CD4-positive, alpha-beta memory T cell (primary cell): Measurements from ENCODE around the gene MAP1S. TPM values are rescaled to one million over a fixed set of nuclear protein-coding genes. Genes with fewer than 3 reads are reported as not detected.

Experiments used
- CTCF ChIA-PET: fragments of 350-600 bp; sonication (Branson Sonifier 250); formaldehyde crosslinking; loops from one replicate; lab custom pipeline; 2021; ENCODE audit warnings: inconsistent platforms; ENCODE audit not compliant: partially characterized antibody; lab: Charles Lee
- POLR2A ChIA-PET: fragments of 350-600 bp; sonication (Branson Sonifier 250); formaldehyde crosslinking; loops from one replicate; lab custom pipeline; 2021; ENCODE audit not compliant: partially characterized antibody; lab: Charles Lee
- DNase-seq, 5 donors: peaks; one replicate each; pipeline versions ENCODE4 v3.0.0 to v3.0.0-alpha.2; 2020 to 2022; ENCODE audit warnings: mixed read lengths in 1 of 5
- H3K27ac ChIP-seq: one replicate; pipeline ENCODE4 v1.7.0; 2013; ENCODE audit warnings: low read depth, low read length
- H3K27me3 ChIP-seq: 2 replicates; pipeline ENCODE4 v1.7.0; 2013; ENCODE audit warnings: mild to moderate bottlenecking, low read length, moderate library complexity; ENCODE audit not compliant: insufficient read depth
- H3K36me3 ChIP-seq: 2 replicates; pipeline ENCODE4 v1.7.0; 2013; ENCODE audit warnings: mild to moderate bottlenecking, low read length, moderate library complexity; ENCODE audit not compliant: insufficient read depth
- H3K4me1 ChIP-seq: 2 replicates; pipeline ENCODE4 v1.7.0; 2013; ENCODE audit warnings: mild to moderate bottlenecking, low read length, moderate library complexity; ENCODE audit not compliant: insufficient read depth
- H3K4me3 ChIP-seq, 2 donors: one replicate each; pipeline ENCODE4 v1.7.0; 2013; ENCODE audit warnings: low read length in 2 of 2, mild to moderate bottlenecking in 1 of 2
- H3K9me3 ChIP-seq, 2 donors: one replicate each; pipeline ENCODE4 v1.7.0; 2013; ENCODE audit warnings: low read length in 2 of 2, control low read depth in 1 of 2; ENCODE audit not compliant: control insufficient read depth in 1 of 2
- H3K27ac Mint-ChIP-seq, 7 donors: one replicate each; pipeline ENCODE4 v1.8.0; 2020 to 2021; ENCODE audit warnings: mixed read lengths in 7 of 7, mild to moderate bottlenecking in 6 of 7, inconsistent platforms in 3 of 7, moderate library complexity in 3 of 7
- H3K27me3 Mint-ChIP-seq, 2 donors: one replicate each; pipeline ENCODE4 v1.8.0; 2020 to 2021; ENCODE audit warnings: mixed read lengths in 2 of 2
- H3K36me3 Mint-ChIP-seq, 2 donors: one replicate each; pipeline ENCODE4 v1.8.0; 2020 to 2021; ENCODE audit warnings: mixed read lengths in 2 of 2, inconsistent platforms in 1 of 2, mild to moderate bottlenecking in 1 of 2
- H3K4me1 Mint-ChIP-seq, 4 donors: one replicate each; pipeline ENCODE4 v1.8.0; 2020 to 2021; ENCODE audit warnings: mixed read lengths in 4 of 4, mild to moderate bottlenecking in 1 of 4
- H3K4me3 Mint-ChIP-seq, 8 donors: one replicate each; pipeline ENCODE4 v1.8.0; 2020 to 2021; ENCODE audit warnings: mixed read lengths in 8 of 8, mild to moderate bottlenecking in 7 of 8, moderate library complexity in 6 of 8, inconsistent platforms in 3 of 8
- H3K9me3 Mint-ChIP-seq, 8 donors: one replicate each; pipeline ENCODE4 v1.8.0; 2020 to 2021; ENCODE audit warnings: mixed read lengths in 8 of 8, mild to moderate bottlenecking in 5 of 8, inconsistent platforms in 3 of 8, moderate library complexity in 1 of 8
- intact Hi-C: fragments of 100-400 bp; cut with micrococcal nuclease; formaldehyde crosslinking; loops from one replicate; pipeline ENCODE4 v1.15.1; 2023
- polyA plus RNA-seq, 2 donors: library from polyadenylated mRNA; unstranded; fragments of 300-500 nt; fragmentation: Illumina TruSeq; gene quantifications; one replicate each; pipeline ENCODE4 v1.2.3, GENCODE V29; 2021
- total RNA-seq, 2 experiments: library from RNA; stranded (reverse); gene quantifications; one replicate each; pipeline ENCODE4 v1.2.3, GENCODE V29; 2021

The MAP1S gene
- total and polyA plus RNA-seq, 4 experiments from 2014 or later: 8.2 to 64.9 (median 54.0) TPM

DNA sequence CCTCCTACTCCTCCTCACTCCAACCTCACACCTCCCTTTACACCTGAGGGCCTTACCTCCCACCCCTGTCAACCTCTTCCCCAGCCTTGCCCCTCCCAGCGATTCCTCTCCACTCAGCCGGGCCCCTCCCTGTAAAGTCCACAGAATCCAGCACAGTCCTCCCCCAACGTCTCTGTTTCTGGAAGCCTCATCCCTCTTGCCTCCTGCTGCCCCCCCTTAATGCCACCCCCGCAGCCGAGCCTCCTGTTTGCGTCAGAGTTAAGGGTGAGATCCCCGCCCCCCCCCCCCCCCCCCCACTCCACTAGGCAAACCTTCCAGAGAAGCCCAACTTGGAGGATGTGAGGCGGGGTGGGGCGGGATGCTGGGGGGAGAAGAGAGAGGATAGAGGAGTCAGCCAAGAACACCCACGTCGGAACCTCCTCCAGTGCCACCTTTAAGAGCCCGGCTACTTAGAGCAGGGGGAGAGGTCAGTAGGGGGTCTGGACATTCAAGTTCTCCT is 33.2 kb upstream of the MAP1S start:
- no peak overlapping the region for H3K27ac ChIP-seq
- peaks cover 16% of the 10 kb centered on the region for H3K27me3 ChIP-seq
- H3K36me3 ChIP-seq: no peaks in the 10 kb centered on the region
- peaks cover 46 to 61% of the 10 kb centered on the region in 2 donors for H3K27me3 Mint-ChIP-seq
- H3K4me1 Mint-ChIP-seq: peaks cover 7 to 26% (median 15%) of the 10 kb centered on the region in 4 donors
- no peak overlapping the region for H3K4me3 ChIP-seq
- intact Hi-C loops: no loop called here
- ChIA-PET CTCF (no interaction called here), POLR2A (no interaction called here)
- H3K4me3 Mint-ChIP-seq: peak overlapping the region in 1 of 8 donors; percentile 64
- peaks cover 0 to 4% of the 10 kb centered on the region in 2 donors for H3K36me3 Mint-ChIP-seq
- H3K9me3 ChIP-seq: no peaks in the 10 kb centered on the region
- H3K27ac Mint-ChIP-seq: no peak overlapping the region
- no peak for DNase-seq
- peaks cover 17% of the 10 kb centered on the region for H3K4me1 ChIP-seq
- H3K9me3 Mint-ChIP-seq: peaks cover 0 to 9% (median 1%) of the 10 kb centered on the region in 8 donors

DNA sequence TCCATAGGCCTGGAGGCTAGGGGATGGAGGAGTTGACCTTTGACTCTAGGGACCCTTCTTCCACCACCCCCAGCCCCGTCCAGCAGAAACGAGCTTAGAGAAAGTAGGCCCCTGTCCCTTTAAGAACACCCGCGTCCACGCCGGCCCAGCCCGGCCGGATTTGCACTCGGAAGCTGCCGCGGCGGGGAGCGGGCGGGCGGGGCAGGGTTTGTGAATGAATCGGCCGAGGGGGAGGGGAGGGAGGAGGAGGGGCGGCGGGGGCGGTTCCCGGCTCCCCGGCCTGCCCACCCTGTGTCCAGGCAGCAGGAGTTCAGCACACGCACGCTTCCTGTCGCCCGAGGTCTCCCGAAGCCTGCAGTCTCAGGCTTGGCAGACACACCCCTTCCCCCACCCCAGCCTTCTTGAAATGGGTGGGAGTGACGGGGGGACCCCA is 32.7 kb upstream of the MAP1S start:
- H3K9me3 ChIP-seq: no peaks in the 10 kb centered on the region
- H3K36me3 ChIP-seq: no peaks in the 10 kb centered on the region
- H3K27ac Mint-ChIP-seq: no peak overlapping the region
- peaks cover 0 to 4% of the 10 kb centered on the region in 2 donors for H3K36me3 Mint-ChIP-seq
- DNase-seq: no peak
- peaks cover 0 to 6% (median 1%) of the 10 kb centered on the region in 8 donors for H3K9me3 Mint-ChIP-seq
- CTCF ChIA-PET: no interaction called here
- H3K27me3 Mint-ChIP-seq: peaks cover 42 to 56% of the 10 kb centered on the region in 2 donors
- no peak overlapping the region for H3K27ac ChIP-seq
- no peak overlapping the region for H3K4me3 ChIP-seq
- peaks cover 7 to 22% (median 15%) of the 10 kb centered on the region in 4 donors for H3K4me1 Mint-ChIP-seq
- H3K4me3 Mint-ChIP-seq: peak overlapping the region in 1 of 8 donors; percentile 64
- intact Hi-C loops: no loop called here
- H3K27me3 ChIP-seq: peaks cover 14% of the 10 kb centered on the region
- peaks cover 17% of the 10 kb centered on the region for H3K4me1 ChIP-seq
- POLR2A ChIA-PET: no interaction called here

DNA sequence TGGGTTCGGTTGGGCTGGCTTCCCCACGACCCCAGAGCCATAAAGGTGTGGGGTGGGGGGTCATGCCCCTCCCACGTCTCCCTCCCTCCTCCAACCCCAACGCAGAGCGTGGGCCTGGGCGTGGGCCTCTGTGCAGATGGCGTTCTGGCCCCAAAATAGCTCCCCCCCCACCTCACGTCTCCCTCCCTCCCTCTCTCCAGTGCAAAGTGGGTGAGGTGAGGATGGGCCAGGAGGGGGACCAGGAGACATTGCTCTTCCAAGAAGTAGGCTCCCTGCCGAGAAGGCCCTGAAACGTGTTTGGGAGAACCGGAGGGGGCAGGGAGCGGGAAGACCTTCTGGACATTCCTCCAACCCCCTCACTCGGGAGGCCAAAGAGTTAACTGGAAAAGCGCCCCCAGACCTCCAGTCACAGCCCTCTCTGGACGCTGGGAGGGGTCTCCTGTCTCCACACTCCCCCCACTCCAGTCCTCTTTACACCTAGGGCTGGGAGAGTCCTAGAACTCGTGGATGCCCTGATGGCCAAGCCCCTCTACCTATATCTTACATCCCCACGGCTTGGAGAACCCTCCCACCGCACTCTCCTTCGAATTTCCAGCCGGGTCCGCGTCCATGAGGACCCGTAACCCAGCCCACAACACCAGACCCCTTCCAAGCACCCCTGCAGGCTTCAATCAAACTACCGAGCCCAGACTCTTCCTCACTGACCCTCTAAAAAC is 32.0 kb upstream of the MAP1S start:
- H3K27ac ChIP-seq: no peak overlapping the region
- H3K36me3 ChIP-seq: no peaks in the 10 kb centered on the region
- no peak for DNase-seq
- peaks cover 17% of the 10 kb centered on the region for H3K4me1 ChIP-seq
- Mint-ChIP-seq H3K4me1 (peaks cover 7 to 22% (median 15%) of the 10 kb centered on the region in 4 donors), H3K9me3 (peaks cover 0 to 6% (median 1%) of the 10 kb centered on the region in 8 donors), H3K27me3 (peaks cover 44 to 56% of the 10 kb centered on the region in 2 donors), H3K27ac (peak overlapping the region in 2 of 7 donors; percentile 22 to 59), H3K4me3 (peak overlapping the region in 6 of 8 donors; percentile 53 to 82 (median 68)), H3K36me3 (peaks cover 0 to 4% of the 10 kb centered on the region in 2 donors)
- intact Hi-C loops: no loop called here
- CTCF ChIA-PET: no interaction called here
- POLR2A ChIA-PET: no interaction called here
- H3K4me3 ChIP-seq: no peak overlapping the region
- H3K9me3 ChIP-seq: no peaks in the 10 kb centered on the region
- H3K27me3 ChIP-seq: peaks cover 14% of the 10 kb centered on the region

DNA sequence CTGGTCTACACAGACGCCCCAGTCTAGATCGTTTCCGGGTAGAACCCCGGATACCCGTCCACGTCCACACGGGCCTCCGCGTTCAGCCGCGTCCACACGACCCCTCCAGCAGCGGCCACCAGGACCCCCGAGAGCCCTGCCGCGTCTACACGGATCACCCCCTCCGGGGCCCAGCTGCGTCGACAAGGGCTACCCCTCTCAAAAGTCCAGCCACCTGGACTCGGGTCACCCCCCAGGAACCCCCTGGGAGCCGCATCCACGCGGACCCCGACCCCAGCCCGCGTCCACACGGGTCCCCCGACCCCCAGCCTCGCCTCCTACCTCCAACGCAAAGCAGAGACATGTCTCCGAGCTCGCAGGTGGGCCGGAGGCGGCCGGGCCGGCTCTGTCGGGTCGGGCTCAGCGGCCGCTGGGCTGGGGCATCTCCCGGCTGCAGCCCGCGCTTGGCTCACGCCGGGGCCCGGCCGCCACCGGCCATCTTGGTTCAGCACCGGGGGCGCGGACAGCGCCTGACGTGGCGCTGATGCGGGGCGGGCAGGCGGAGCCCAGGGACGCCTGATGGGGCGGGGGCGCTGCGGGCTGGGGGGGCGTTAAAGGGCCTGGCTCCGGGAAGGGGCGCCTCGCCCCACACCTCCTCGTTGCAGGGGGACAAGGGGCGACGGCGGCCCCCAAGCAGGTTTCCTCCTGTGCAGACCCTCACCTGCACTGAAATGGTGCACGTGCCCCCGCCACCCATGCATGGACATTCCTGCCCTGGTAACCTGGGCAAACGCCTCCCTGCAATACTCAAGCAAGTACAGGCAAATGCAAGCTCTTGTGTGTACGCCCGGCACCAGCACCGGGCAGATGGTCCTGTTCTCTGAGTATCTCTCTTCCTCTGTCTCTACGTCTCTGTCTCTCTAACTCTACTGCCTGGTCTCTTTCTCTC is 31.2 kb upstream of the MAP1S start, which contains the start of gene UNC13A:
Gene UNC13A (minus strand): TSS at position 498 of the 928 bp plus-strand sequence. CDS start 155 bp downstream, at position 343.
- peaks cover 0 to 4% of the 10 kb centered on the region in 2 donors for H3K36me3 Mint-ChIP-seq
- H3K27ac ChIP-seq: no peak within 1 kb of the TSS
- CTCF ChIA-PET: no interaction called here
- peak within 1 kb of the TSS in 2 of 7 donors; percentile 22 to 59 for H3K27ac Mint-ChIP-seq
- H3K27me3 Mint-ChIP-seq: peaks cover 42 to 54% of the 10 kb centered on the region in 2 donors
- H3K4me1 ChIP-seq: peaks cover 17% of the 10 kb centered on the region
- POLR2A ChIA-PET: no interaction called here
- H3K36me3 ChIP-seq: no peaks in the 10 kb centered on the region
- no peaks in the 10 kb centered on the region for H3K9me3 ChIP-seq
- H3K9me3 Mint-ChIP-seq: peaks cover 0 to 6% (median 1%) of the 10 kb centered on the region in 8 donors
- intact Hi-C loops: no loop called here
- H3K27me3 ChIP-seq: peaks cover 14% of the 10 kb centered on the region
- peaks cover 7 to 22% (median 15%) of the 10 kb centered on the region in 4 donors for H3K4me1 Mint-ChIP-seq
- H3K4me3 Mint-ChIP-seq: peak within 1 kb of the TSS; percentile 40 to 82 (median 68)
- no peak within 1 kb of the TSS for H3K4me3 ChIP-seq
- peak; percentile 40 to 52 (median 45) for DNase-seq

DNA sequence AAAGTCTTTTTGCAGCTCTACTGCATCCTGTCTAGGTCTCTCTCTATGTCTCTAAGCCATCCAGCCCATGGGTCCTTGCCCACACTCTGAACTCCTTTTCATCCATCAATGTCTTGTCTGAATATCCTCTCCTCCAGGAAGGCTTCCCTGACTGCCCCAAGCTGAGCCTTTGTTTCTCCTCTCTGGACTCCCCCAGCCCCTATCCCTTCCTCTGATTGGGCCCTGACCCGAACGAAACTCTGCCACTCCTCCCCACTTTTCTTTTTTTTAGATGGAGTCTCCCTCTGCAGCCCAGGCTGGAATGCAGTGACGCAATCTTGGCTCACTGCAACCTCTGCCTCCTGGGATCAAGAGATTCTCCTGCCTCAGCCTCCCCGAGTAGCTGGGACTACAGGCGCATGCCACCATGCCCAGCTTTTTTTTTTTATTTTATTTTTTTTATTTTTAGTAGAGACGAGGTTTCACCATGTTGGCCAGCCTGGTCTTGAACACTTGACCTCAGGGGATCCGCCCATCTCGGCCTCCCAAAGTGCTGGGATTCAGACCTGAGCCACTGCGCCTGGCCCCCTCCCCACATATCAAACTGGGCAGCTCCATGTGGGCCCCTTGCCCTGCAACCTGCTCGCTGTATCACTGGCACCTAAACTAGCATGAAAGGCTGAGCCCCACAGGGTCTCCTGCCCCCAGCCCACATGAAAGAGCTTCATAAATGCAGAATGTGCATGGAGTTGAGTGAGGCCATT is 30.3 kb upstream of the MAP1S start:
- Histone ChIP-seq H3K27me3 (peaks cover 14% of the 10 kb centered on the region), H3K27ac (no peak overlapping the region), H3K36me3 (no peaks in the 10 kb centered on the region), H3K4me1 (peaks cover 17% of the 10 kb centered on the region), H3K9me3 (no peaks in the 10 kb centered on the region), H3K4me3 (no peak overlapping the region)
- Mint-ChIP-seq H3K9me3 (peaks cover 0 to 6% (median 1%) of the 10 kb centered on the region in 8 donors), H3K36me3 (peaks cover 0 to 4% of the 10 kb centered on the region in 2 donors), H3K27ac (peak overlapping the region in 1 of 7 donors; percentile 1), H3K4me3 (peak overlapping the region in 7 of 8 donors; percentile 40 to 77 (median 65)), H3K27me3 (peaks cover 38 to 48% of the 10 kb centered on the region in 2 donors), H3K4me1 (peaks cover 7 to 22% (median 15%) of the 10 kb centered on the region in 4 donors)
- DNase-seq: no peak
- ChIA-PET CTCF (interaction anchor here (1.0 kb wide), 1 partner anchor 15 kb away, joined by 3 read pairs; no protein-coding TSS in a partner anchor), POLR2A (no interaction called here)
- intact Hi-C loops: no loop called here

DNA sequence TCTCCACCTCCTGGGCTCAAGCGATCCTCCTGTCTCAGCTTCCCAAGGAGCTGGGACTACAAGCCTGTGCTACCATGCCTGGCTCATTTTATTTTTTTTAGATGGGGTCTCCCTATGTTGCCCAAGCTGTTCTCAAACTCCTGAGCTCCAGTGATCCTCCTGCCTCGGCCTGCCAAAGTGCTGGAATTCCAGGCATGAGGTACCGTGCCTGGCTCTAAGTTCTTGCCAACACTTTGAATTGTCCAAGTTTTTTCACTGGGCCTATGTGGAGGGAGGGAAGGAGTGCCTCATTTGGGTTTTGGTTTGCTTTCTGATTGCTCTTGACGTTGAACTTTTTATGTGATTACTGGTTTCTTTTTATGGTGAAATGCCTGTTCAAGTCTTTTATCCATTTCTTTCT is 26.7 kb upstream of the MAP1S start:
- Mint-ChIP-seq H3K4me3 (no peak overlapping the region), H3K27ac (no peak overlapping the region), H3K9me3 (peaks cover 0 to 4% (median 0%) of the 10 kb centered on the region in 8 donors), H3K36me3 (peaks cover 0 to 4% of the 10 kb centered on the region in 2 donors), H3K27me3 (peaks cover 29 to 40% of the 10 kb centered on the region in 2 donors), H3K4me1 (peaks cover 4 to 9% (median 7%) of the 10 kb centered on the region in 4 donors)
- Histone ChIP-seq H3K36me3 (no peaks in the 10 kb centered on the region), H3K4me1 (peaks cover 5% of the 10 kb centered on the region), H3K27me3 (peaks cover 8% of the 10 kb centered on the region), H3K27ac (no peak overlapping the region), H3K9me3 (no peaks in the 10 kb centered on the region), H3K4me3 (no peak overlapping the region)
- intact Hi-C loops: no loop called here
- ChIA-PET CTCF (interaction anchor here (0.9 to 1.2 kb wide), 2 partner anchors 12 to 26 kb away, joined by 3 to 4 read pairs; partner anchors contain the start of gene MAP1S), POLR2A (no interaction called here)
- no peak for DNase-seq
